HG02759 (cell line): ENCODE measurements around the gene SERPINB6.
"Not testable (repeated sequence)": the region's sequence is repeated elsewhere in the genome, so short reads cannot be mapped to it uniquely, and the experiment has no call there.

ENCODE experiments used
- ATAC-seq: cut with Tn5 transposase; IDR thresholded peaks from one replicate; pipeline ENCODE4 v1.9.1; 2021; ENCODE audit warnings: mild to moderate bottlenecking, moderate library complexity; ENCODE audit not compliant: unreplicated experiment

Gene SERPINB6

DNA sequence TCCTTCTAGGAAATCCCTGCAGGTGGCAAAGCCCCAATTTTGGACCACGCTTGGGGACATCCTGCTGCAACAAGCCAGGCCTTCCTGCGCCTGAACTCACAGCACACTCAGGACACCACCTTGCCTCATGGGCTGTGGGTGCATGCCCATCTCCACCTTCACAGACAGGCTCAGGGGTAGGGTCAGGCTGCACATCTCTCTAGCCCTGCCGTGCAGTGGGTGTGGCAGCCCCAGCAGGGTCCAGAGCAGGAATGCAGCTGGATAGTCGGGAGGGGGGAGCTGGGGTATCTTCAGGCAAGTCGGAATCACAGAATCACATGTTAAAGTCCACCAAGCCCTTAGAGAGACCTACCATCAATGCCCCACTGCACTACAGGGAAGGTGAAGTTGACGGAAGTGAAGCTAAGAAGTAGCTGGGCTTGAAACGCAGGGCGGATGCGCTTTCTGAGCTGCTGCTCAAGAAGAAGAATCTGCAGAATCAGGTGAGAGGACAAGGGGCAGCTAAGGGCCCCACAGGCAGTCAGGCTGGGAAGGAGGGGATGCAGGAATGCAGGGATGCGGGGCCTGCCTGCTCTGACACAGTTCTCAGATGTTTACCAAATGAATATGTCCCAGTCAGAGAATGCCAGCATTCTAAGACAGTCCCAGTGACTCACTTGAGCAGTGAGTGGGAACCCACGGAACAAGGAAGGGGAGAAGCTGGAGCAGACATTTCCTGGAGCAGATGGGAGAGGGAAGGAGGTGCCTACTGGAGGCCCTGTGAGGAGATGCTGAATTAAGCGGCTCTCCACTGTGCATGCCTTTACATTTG, 11.3 kb downstream of the SERPINB6 start:
- ATAC-seq: no peak

DNA sequence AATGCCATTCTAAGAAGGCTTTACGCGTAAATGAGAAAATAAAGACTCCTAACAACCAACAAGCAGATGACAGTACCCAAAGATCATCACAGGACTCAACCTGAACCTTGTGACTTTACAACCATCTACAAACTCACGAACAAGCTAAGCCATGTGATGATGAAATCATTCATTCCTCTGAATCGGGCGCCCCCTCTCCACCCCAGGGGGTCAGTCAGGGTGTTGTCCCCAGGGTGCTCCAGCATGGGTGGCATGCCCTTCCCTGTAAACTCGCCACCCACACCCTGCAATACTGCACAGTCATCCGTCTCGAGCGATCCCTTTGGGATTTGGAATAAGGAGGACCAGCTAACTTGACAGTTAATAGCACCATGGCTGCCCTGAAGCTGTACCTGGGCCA, 12.6 kb downstream of the SERPINB6 start:
- ATAC-seq: no peak

DNA sequence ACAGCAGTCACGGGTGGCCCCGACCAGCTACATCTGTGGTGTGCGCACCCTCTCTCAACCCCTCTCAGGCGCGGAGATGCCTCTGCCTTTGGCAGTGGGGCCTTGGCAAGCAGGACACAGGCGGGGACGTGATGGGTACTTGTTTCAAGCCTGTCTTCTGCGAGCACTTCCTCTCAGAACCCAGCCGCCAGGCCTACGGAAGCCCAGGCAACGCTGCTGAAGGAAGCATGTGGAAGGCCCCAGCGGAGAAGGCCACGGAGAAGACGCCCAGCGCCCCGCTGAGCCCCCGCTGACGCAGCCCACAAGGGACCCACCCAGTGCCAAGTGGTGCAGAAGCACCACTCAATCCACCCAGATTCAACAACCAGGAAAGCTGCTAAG, 13.0 kb downstream of the SERPINB6 start:
- no peak for ATAC-seq

DNA sequence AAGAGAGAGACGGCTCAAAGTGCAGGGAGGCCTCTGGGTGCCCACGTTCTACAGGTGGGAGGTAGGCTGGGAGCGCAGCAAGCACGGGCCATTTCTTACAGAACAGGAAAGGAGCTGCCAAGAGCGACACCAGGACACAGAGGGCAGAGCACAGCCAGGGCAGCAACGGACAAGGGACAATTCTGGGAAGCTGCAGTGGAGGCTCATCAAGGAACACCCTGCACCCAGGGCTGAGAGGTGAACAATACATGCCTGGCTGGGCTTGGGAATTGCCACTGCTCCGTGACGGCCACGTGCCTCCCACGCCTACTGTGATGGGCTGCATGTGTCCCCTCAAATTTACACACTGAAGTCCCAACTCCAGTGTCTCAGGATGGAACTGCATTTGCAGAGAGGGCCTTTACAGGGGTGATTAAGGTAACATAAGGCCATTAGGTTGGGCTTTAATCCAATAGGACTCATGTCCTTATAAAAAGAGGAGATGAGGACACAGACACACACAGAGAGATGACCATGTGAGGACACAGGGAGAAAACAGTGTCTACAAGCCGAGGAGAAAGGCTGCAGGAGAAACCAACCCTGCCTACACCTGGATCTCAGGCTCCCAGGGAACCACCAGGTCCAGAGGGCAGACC, 13.6 kb downstream of the SERPINB6 start:
- ATAC-seq: no peak

DNA sequence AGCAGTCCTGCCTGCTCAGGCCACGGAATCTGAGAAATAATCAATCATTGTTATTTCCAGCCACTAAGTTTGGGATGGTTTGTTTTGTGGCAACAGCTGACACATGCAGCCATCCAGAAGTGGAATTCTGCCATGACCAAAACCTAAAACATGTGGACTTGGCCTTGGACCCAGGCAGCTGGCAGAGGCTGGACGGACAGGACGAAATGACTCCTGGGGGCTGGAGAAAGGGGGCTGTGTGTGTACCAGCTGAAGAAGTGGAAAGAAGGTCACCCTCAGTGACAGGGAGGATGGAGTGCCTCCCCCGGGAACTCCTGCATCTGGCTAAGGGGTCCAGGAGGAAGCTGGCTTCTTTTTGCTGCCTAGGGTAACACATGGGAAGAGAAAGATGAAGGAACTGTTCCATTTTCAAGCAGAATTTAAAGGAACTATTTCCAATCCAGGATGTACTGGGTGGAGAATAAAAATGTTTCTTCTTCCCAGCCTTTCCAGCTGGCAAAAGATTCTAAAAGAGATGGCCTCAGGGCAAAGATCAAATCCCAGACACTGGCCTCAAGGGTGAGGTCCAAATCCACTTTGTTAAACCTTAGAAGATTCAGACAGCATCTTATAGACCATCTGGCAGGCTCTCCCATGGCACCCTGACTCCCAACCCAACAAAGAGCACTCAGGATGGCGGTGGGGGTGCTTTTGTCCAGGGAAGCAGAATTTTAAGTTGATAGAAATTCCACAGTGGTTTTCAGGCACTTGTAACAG, 14.3 kb downstream of the SERPINB6 start:
- no peak for ATAC-seq

DNA sequence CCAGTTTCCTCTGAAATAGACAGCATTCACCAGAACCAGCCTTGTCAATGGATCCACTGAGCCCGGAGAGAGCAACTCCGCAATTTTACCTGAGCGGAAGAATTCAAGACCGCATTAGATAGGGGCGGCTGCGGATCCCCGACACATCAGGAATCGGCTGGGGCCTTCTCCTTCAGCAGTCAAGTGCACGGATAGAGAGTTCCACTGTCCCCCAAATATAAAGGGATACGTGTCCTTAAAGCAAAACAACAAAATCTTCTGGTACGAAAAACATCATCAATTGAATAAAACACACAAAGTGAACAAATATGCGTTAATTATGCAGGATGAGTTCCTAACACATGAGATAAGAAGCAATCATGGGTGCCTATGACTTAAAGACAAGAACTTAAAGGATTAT, 18.3 kb downstream of the SERPINB6 start:
- no peak for ATAC-seq

DNA sequence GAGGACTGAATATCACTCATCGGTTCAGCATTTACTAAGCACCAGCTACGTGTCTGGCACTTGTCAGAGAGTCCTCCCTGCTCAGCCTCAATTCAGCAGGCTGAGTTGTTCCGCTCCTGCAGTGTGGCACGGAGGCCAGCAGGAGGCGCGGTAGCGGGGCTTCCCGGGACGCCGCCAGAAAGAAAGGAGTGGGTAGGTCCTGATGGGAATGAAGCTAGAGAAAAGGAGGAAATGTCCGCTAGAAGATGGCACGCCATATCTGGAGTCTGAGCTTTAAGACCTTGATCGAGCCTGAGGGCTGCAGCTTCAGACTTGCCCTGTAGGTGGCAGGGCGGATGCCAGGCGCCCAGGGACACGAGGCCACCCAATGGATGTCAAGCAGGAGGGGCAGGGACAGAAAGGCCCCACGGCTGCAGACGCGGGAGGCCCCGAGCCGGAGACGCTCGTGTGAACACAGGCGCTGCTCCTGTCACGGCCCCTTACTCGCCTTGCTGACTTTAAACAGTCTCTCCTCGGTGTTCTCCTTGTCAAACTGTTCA, 18.7 kb downstream of the SERPINB6 start:
- peak; percentile 90 for ATAC-seq

DNA sequence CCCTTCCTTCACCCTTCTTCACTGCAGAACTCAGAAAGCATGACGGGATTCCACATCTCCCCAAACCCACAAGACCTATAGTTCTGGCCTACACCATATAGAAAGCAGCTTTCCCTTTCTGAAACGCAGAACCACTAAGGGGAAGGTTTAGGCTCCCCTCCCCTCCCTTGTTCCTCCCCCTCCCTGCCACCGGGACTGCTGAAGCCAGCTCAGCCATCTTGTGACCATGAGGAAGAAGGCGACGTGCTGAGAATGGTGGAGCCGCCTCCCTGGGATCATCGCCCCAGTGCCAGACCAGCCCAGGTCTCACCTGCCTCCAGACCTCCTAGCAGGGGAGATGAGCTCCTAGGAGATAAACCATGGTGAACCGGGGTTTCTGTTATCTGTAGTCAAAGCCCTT, 19.6 kb downstream of the SERPINB6 start:
- ATAC-seq: no peak

DNA sequence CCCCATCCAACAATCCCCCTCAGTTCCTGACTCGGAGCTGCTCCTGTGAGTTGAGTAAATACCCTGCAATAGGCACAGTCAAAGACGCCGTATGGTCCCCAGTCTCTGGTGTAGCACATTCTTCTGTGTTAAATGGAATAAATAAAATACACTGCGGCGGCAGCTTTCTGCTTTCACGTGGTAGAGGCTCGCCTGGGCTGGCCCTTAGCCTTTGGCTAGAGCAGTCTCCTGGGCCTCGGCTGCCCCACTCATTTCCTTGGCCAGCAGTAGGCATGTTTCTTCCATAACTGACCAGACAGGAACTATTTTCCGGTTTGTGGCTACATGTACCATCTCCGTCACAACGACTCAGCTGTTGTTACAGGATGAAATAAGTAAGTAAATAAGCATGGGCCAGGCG, 20.7 kb downstream of the SERPINB6 start:
- ATAC-seq: no peak

DNA sequence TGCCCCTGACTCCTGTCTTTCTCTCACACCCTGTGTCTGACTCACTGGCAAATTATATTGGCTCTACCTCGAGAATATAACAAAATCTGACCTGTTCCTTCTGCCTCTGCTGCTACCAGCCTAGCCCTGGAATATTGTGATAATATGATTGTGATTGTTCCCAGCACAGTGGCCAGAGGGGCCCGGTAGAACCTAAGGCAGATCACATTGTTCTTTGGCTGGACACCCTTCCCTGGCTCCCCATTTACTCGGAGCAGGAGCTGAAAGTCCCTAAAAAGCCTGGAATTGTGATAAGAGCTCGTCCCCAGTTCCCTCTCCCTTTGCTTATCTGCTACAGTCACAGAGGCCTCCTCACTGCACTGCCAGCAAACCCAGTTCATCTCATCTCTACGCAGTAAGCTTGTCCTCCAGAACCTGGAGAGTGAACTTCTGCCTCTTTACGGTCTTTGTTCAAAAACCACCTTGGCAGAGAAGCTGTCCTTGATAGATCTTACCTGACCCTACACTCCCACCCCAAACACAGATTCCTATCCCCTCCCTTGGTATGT, 21.8 kb downstream of the SERPINB6 start:
- no peak for ATAC-seq

DNA sequence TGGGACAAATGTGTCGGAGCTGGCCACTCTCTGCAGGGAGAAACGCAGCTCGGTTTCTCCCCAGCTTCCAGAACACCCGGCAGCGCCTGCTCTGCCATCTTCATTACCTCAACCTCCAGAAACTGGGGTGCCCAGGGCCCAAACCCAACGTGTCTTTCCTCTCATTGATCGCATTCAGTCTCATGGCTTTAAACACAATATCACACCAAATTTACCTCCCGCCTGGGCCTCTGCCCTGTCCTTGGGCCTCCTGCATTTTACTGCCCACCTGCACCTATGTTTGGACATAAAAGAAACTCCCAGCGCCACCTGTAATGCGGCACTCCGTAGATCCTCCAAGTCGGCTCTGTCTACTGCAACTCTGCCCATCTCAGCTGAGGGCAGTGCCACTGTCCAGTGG, 22.2 kb downstream of the SERPINB6 start:
- no peak for ATAC-seq

DNA sequence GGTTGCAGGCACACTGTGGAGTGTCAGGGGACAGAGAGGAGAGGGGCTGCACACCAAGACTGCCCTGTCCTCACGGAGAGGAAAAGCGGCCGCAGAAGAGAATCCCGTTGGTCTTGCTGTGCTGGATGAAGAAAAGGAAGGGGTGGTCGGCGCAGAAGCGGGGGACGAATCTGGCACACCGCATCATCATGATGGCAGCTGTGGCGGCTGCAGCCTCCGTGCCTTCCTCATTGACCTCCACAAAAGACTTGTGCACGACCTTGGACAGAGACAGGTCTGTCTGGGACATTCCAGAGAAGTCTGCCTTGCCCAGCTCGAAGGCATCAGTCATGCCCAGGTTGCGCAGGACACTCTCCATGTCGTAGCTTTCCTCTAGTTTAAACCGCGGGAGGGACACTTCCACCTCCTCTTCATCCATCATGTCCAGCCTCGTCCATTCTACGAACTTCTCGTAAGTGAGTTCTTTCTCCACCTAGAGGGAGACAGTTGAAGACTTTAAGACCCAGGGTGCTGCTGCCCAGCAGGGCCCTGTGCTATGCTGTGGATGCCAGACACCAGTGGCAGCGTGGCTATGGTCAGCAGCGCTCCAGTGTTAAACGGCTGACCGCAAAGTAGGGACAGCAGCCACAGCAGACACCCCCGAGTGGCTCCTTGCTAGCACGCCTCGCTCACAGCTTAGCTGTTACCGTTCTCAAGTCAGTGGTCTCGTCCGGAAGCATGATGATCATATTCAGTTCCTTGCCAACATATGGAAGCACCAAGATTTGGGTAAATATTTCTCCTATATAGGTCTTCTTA, 22.9 kb downstream of the SERPINB6 start:
- ATAC-seq: no peak

DNA sequence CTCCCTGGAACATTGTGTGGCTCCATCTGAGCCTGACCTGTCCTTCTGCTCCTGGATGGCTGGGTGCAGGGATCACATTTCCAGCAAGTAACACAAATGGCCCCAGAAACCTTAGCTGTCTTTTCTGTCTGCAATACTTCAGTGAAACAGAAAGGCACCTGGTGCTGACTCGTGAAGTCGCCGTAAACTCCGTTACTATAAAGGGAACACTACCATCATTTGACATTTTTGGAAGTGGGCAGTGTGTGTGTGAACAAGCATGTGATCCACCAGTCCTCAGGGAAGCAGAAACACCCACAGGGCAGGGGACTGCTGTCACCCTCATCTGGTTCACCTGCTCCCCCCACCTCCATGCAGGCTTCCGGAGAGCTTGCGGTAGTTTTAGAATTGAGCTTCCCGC, 23.9 kb downstream of the SERPINB6 start:
- ATAC-seq: no peak

DNA sequence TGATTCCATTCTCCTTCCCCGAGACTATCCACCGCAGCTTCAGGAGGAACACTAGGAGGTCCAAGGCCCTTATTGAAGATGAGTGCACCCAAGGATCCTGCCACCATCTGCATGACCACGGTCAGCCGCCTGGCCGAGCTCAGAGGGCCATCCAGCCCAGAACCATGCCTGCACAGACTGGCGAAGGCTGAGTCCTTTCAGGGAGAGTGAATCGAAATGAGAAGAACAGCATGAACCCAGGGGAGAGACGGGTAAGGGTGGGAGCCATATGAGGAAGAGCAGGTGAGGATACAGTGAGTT, 26.3 kb downstream of the SERPINB6 start:
- ATAC-seq: no peak

DNA sequence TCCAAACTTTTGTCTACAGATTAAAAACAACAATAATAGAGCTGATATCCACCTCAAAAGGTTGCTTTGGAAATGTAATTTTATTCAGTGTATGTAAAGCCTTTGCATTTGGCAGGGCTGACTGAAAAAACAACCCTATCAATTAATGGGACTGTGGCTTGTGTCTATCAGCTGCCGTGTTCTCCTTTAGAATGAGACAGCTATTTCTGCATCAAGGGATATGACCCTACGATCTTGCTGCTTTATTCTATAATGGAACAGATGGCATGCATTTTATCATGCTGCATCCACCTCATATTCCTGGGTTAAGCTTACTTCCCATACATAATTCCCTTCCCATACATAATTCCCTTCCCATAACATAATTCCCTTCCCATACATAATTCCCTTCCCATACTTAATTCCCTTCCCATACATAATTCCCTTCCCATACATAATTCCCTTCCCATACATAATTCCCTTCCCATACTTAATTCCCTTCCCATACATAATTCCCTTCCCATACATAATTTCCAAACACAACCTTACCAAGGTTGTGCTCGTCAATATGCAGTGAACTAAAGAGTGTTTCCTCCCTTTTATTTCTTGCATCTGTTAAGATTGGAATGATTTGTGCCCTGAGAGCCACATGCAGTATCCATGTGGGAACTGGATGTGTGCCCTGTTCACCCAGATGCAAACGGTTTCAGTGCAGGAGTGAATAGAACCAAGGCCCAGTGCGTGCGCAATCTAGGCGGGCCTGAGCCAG, 26.8 kb downstream of the SERPINB6 start:
- ATAC-seq: no peak

DNA sequence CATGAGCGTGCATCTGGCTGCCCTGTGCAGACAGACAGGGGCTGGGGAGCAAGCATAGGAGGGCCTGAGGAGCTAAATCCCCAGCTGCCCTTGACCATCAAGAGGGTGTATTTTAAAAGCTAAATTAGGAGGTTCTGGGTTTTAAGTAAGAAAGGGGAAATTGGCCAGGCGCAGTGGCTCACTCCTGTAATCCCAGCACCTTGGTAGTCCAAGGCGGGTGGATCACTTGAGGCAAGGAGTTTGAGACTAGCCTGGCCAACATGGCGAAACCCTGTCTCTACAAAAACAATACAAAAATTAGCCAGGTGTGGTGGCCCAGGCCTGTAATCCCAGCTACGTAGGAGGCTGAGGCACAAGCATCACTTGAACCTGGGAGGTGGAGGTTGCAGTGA, 27.8 kb downstream of the SERPINB6 start:
- ATAC-seq: no peak

DNA sequence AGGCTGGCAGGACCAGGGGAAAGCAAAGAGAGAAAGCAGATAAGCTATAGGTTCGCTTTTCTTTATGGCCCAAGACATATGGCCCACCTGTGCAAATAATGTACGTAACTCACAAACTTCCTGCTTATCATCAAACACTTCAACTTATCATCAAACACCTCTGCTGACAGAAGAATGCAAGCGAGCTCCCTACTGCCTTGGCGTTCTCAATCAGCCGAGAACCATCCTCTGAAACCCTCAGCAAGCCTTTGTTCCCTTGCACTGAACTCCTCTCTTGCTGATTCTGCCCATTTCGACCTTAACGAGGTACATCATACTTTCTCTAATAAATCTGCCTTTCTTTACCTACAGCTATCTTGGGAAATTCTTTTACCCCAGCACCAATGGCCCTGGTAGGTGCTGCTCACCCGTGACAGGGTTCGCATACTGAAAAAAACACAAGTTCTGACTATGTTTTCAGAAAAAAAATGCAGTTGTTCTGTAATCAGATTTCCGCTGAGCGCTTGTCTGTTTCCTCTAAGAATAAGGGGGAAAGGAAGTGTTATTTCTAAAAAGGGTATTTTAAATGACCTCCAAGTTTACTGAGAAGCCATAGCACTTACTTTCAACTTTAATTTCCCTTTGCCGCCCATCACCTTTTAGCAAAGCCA, 28.3 kb downstream of the SERPINB6 start:
- no peak for ATAC-seq

DNA sequence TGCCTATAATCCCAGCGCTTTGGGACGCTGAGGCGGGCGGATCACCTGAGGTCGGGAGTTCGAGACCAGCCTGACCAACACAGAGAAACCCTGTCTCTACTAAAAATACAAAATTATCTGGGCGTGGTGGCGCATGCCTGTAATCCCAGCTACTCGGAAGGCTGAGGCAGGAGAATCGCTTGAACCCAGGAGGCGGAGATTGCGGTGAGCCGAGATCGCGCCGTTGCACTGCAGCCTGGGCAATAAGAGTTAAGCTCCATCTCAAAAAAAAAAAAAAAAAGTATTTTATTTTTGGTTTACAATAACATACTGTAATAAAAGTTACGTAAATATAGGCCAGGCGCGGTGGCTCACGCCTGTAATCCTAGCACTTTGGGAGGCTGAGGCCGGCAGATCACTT, 29.3 kb downstream of the SERPINB6 start:
- ATAC-seq: not testable (repeated sequence)

DNA sequence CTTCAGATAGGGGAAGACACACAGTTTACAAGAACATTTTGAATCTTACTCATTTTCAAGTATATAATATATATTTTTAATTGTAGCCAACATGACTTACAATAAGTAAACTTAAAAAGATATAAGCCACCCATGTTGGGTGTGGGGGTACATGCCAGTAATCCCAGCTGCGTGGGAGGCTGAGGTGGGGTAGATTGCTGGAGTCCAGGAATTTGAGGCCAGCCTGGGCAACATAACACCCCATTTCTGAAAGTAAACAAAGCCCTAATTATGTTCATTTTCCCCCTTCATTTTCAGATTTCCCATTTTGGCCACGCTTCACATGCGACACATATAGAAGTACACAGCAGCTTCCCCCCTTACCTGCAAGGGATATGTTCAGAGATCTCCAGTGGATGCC, 30.5 kb downstream of the SERPINB6 start:
- ATAC-seq: no peak
